GM12878 (cell line): ENCODE measurements around the gene METTL1. TPM values are rescaled to one million over a fixed set of nuclear protein-coding genes. Genes with fewer than 3 reads are reported as not detected.

Experiments
- ATF3 ChIP-seq: IDR thresholded peaks from 2 replicates; pipeline ENCODE4 v1.6.1; 2011; ENCODE audit warnings: low read depth, mild to moderate bottlenecking, low read length, moderate library complexity, borderline replicate concordance; ENCODE audit errors: extremely low read depth
- ATF7 ChIP-seq: fragments of 450-650 bp; IDR thresholded peaks from 2 replicates; pipeline ENCODE4 v1.6.1; 2016; ENCODE audit warnings: low read depth, mild to moderate bottlenecking
- BACH1 ChIP-seq: fragments of 450-650 bp; IDR thresholded peaks from 2 replicates; pipeline ENCODE4 v1.6.1; 2017; ENCODE audit warnings: mild to moderate bottlenecking, borderline replicate concordance
- BHLHE40 ChIP-seq, 2 experiments: fragments of 450-650 bp in 1 of 2; IDR thresholded peaks; 2 replicates each; pipeline ENCODE4 v1.6.1; 2011 to 2017; ENCODE audit warnings: low read depth in 2 of 2, borderline replicate concordance in 1 of 2, improper control_type of control experiment in 1 of 2, low read length in 1 of 2, mild to moderate bottlenecking in 1 of 2
- BMI1 ChIP-seq: fragments of 450-650 bp; IDR thresholded peaks from 2 replicates; pipeline ENCODE4 v1.6.1; 2016; ENCODE audit warnings: mild to moderate bottlenecking, moderate library complexity, borderline replicate concordance
- EZH2 ChIP-seq: IDR thresholded peaks from 2 replicates; pipeline ENCODE4 v1.6.1; 2012; ENCODE audit warnings: low read depth, mild to moderate bottlenecking, control low read depth, inconsistent platforms, low read length, borderline replicate concordance; ENCODE audit not compliant: control insufficient read depth
- JUND ChIP-seq: IDR thresholded peaks from 2 replicates; pipeline ENCODE4 v1.6.1; 2012; ENCODE audit warnings: low read depth, mild to moderate bottlenecking, low read length, improper control_type of control experiment, moderate library complexity
- KAT2A ChIP-seq: conservative IDR thresholded peaks from 2 replicates; pipeline ENCODE4 v1.6.1; 2011; ENCODE audit warnings: low read depth, low read length; ENCODE audit not compliant: control insufficient read depth
- MEF2B ChIP-seq: fragments of 450-650 bp; IDR thresholded peaks from 2 replicates; pipeline ENCODE4 v1.6.1; 2018; ENCODE audit warnings: mild to moderate bottlenecking, moderate library complexity; ENCODE audit not compliant: partially characterized antibody, poor library complexity, severe bottlenecking
- MTA2 ChIP-seq: fragments of 450-650 bp; IDR thresholded peaks from 2 replicates; pipeline ENCODE4 v1.6.1; 2016; ENCODE audit warnings: low read depth, mild to moderate bottlenecking, moderate library complexity
- NFXL1 ChIP-seq: fragments of 450-650 bp; IDR thresholded peaks from 2 replicates; pipeline ENCODE4 v1.6.1; 2017; ENCODE audit warnings: antibody characterized with exemption, mild to moderate bottlenecking, borderline replicate concordance
- NR2F1 ChIP-seq: fragments of 450-650 bp; conservative IDR thresholded peaks from 2 replicates; pipeline ENCODE4 v1.6.1; 2017; ENCODE audit warnings: mild to moderate bottlenecking
- PBX3 ChIP-seq: IDR thresholded peaks from 2 replicates; pipeline ENCODE4 v1.6.1; 2011; ENCODE audit warnings: mild to moderate bottlenecking, low read depth, low read length, moderate library complexity; ENCODE audit not compliant: insufficient replicate concordance
- POU2F2 ChIP-seq: IDR thresholded peaks from 3 replicates; pipeline ENCODE4 v1.6.1; 2011; ENCODE audit warnings: low read depth, mild to moderate bottlenecking, low read length, borderline replicate concordance
- RB1 ChIP-seq: fragments of 450-650 bp; formaldehyde crosslinking; IDR thresholded peaks from 2 replicates; pipeline ENCODE4 v1.6.1; 2017; ENCODE audit warnings: mild to moderate bottlenecking, borderline replicate concordance
- SIX5 ChIP-seq: IDR thresholded peaks from 2 replicates; pipeline ENCODE4 v1.6.1; 2011; ENCODE audit warnings: mild to moderate bottlenecking, low read depth, low read length, moderate library complexity; ENCODE audit not compliant: severe bottlenecking
- YY1 ChIP-seq: IDR thresholded peaks from 2 replicates; pipeline ENCODE4 v1.6.1; 2011; ENCODE audit warnings: low read depth, mild to moderate bottlenecking, low read length
- ZBED1 ChIP-seq: IDR thresholded peaks from 2 replicates; pipeline ENCODE4 v1.6.1; 2016; ENCODE audit warnings: borderline replicate concordance
- ZBTB4 ChIP-seq: fragments of 450-650 bp; formaldehyde crosslinking; IDR thresholded peaks from 2 replicates; pipeline ENCODE4 v1.4.0; 2022; ENCODE audit warnings: mild to moderate bottlenecking, moderate library complexity
- ZNF207 ChIP-seq: fragments of 450-650 bp; IDR thresholded peaks from 2 replicates; pipeline ENCODE4 v1.6.1; 2014; ENCODE audit warnings: antibody characterized with exemption, mild to moderate bottlenecking, borderline replicate concordance
- ZNF274 ChIP-seq: IDR thresholded peaks from one replicate; pipeline ENCODE4 v1.8.0; 2011; ENCODE audit not compliant: insufficient read length, insufficient read depth
- ZNF622 ChIP-seq: fragments of 450-650 bp; IDR thresholded peaks from 2 replicates; pipeline ENCODE4 v1.6.1; 2017; ENCODE audit warnings: mild to moderate bottlenecking, inconsistent platforms
- polyA plus RNA-seq, 11 experiments: library from polyadenylated mRNA; depleted of rRNA in 4 of 11; unstranded in 6 of 11; stranded (reverse) in 5 of 11; fragments of >200 nt; fragmentation: Nextera tagmentation in 4 of 11; fragmentation: Illumina TruSeq in 1 of 11; extraction: Ambion mirVana in 4 of 11; extraction: Trizol in 1 of 11; gene quantifications; 1 replicate in 1 of 11; 2 replicates in 10 of 11; pipeline versions ENCODE4 v1.2.1 to v1.2.3, GENCODE V29; 2011 to 2016; ENCODE audit warnings: inconsistent platforms in 2 of 11, missing spikeins in 2 of 11, low read depth in 1 of 11
- total RNA-seq, 4 experiments: library from RNA; depleted of rRNA in 3 of 4; stranded (reverse); fragments of >200 nt in 3 of 4; fragmentation: Illumina TruSeq in 1 of 4; extraction: Trizol in 1 of 4; gene quantifications; 2 replicates each; pipeline versions ENCODE4 v1.2.1 to v1.2.3, GENCODE V29; 2013 to 2021

METTL1 gene
- total and polyA plus RNA-seq, 10 of the 15 experiments (the other 5 are each of a cell fraction or from before 2014, with no cell fraction given): 11.3 to 44.3 (median 30.6) TPM

GRCh38 chr12:57744194-57744776 lies 27.6 kb downstream of the METTL1 start (continued):
- no peak for TF ChIP-seq ZBTB4 (CRISPR knock-in tag)
- TF ChIP-seq SIX5: no peak
- TF ChIP-seq ZBED1: no peak
- no peak for TF ChIP-seq JUND
- no peak for TF ChIP-seq NFXL1
- peak; percentile 25 for TF ChIP-seq MEF2B
- 0 out of 2 replicates have a peak, but pooled peaks have one; percentile 42 for TF ChIP-seq BACH1
- peak; percentile 8; the same call in 1 of the 3 replicates for TF ChIP-seq POU2F2
- no peak for TF ChIP-seq KAT2A
- TF ChIP-seq ZNF274: no peak
- TF ChIP-seq ZNF207: no peak
- TF ChIP-seq EZH2: no peak
- peak; percentile 66 for TF ChIP-seq YY1
- TF ChIP-seq ATF7: no peak
- TF ChIP-seq MTA2: peak; percentile 43; the same call in 1 of the 2 replicates
- TF ChIP-seq RB1: peak; percentile 56; the same call in 1 of the 2 replicates
- 0 out of 4 replicates have a peak, but pooled peaks of 1 of the 2 experiments have one; percentile 4 for TF ChIP-seq BHLHE40 (IDR thresholded peaks at IDR 0.05; ENCODE audit: borderline replicate concordance in 1 of 2, low read depth in 2 of 2, low read length in 1 of 2)
- no peak for TF ChIP-seq ZNF622
- TF ChIP-seq BMI1: no peak
- TF ChIP-seq PBX3: no peak
- TF ChIP-seq ATF3: no peak
- TF ChIP-seq NR2F1: 0 out of 2 replicates have a peak, but pooled peaks have one; percentile 8
